Heart left ventricle (tissue), 16 donors: ENCODE results near the gene RUNX3. TPM values are rescaled to one million over a fixed set of nuclear protein-coding genes. Genes with fewer than 3 reads are reported as not detected.

Experiments
- ATAC-seq, 4 donors: fragments of 200-7000 bp; cut with Tn5 transposase; one replicate each; pipeline ENCODE4 v1.9.1; 2020 to 2022; ENCODE audit warnings: moderate library complexity in 4 of 4, mild to moderate bottlenecking in 3 of 4, moderate number of reproducible peaks in 1 of 4
- DNase-seq, 5 donors: peaks; one replicate each; pipeline ENCODE4 v3.0.0-alpha.2; 2020
- H3K27ac ChIP-seq, 12 donors: fragments of 200-600 bp; sonication (generic) in 4 of 12; one replicate each; pipeline versions ENCODE4 v1.5.0 to v1.8.0; 2016 to 2022; ENCODE audit warnings: mild to moderate bottlenecking in 2 of 12
- H3K27me3 ChIP-seq, 9 donors: fragments of 200-600 bp; sonication (generic) in 2 of 9; one replicate each; pipeline versions ENCODE4 v1.5.1 to v1.8.0; 2016 to 2022; ENCODE audit warnings: mild to moderate bottlenecking in 3 of 9
- H3K36me3 ChIP-seq, 9 donors: fragments of 200-600 bp; sonication (generic) in 2 of 9; one replicate each; pipeline versions ENCODE4 v1.5.0 to v1.8.0; 2018 to 2022; ENCODE audit warnings: mild to moderate bottlenecking in 2 of 9
- H3K4me1 ChIP-seq, 12 donors: fragments of 200-600 bp; sonication (generic) in 4 of 12; one replicate each; pipeline versions ENCODE4 v1.5.0 to v1.8.0; 2016 to 2022; ENCODE audit warnings: mild to moderate bottlenecking in 3 of 12
- H3K4me3 ChIP-seq, 12 donors: fragments of 200-600 bp; sonication (generic) in 4 of 12; one replicate each; pipeline versions ENCODE4 v1.5.0 to v1.8.0; 2017 to 2022; ENCODE audit warnings: mild to moderate bottlenecking in 9 of 12, moderate library complexity in 4 of 12
- H3K9me3 ChIP-seq, 12 donors: fragments of 200-600 bp; sonication (generic) in 4 of 12; one replicate each; pipeline versions ENCODE4 v1.5.0 to v1.8.0; 2016 to 2022; ENCODE audit warnings: mild to moderate bottlenecking in 1 of 12
- POLR2A ChIP-seq, 2 donors: fragments of 450-650 bp; IDR thresholded peaks; one replicate each; pipeline ENCODE4 v1.6.1; 2017; ENCODE audit warnings: antibody characterized with exemption in 2 of 2, mild to moderate bottlenecking in 2 of 2, moderate library complexity in 2 of 2
- WGBS, 4 donors: extraction: QIAGEN DNeasy Blood & Tissue Kit in 2 of 4; methylation state at CpG; one replicate each; pipeline versions ENCODE4 v1.1.5 to v1.1.7; 2013 to 2018; 5-methylcytosine and 5-hydroxymethylcytosine counted together
- intact Hi-C, 10 donors: fragments of 100-400 bp; cut with DNase I; formaldehyde crosslinking; loops; one replicate each; pipeline versions ENCODE4 v1.11.1 to v1.14.2; 2022
- polyA plus RNA-seq, 2 donors: library from polyadenylated mRNA; stranded (reverse); fragments of 200-250 nt; gene quantifications; one replicate each; pipeline ENCODE4 v1.2.3, GENCODE V29; 2013
- total RNA-seq, 9 donors: library from RNA; depleted of rRNA in 2 of 9; stranded (reverse); fragments of >200 nt in 2 of 9; fragmentation: NEBNext Ultra II Directional in 3 of 9; extraction: Animal tissue kit (Norgen Biotek cat#: 25700) in 3 of 9; gene quantifications; one replicate each; pipeline versions ENCODE4 v1.1.0 to v1.2.4, GENCODE V29; 2016 to 2023
- TF ChIP-seq, protein P1 (sequence below), 12 donors: fragments of 200-600 bp; sonication (generic) in 4 of 12; IDR thresholded peaks; one replicate each; pipeline versions ENCODE4 v1.5.0 to v1.8.0; 2018 to 2022; ENCODE audit warnings: antibody characterized with exemption in 12 of 12, mild to moderate bottlenecking in 5 of 12
- donor health status: ischemic (EF 13 %, LVEDD 7.1; RV severe dilation, severe dysfunction).
- donor health status: healthy with polysubstance abuse.
- donor health status: DM: no; HTN: yes; CAD: no.
- donor health status: DM: no; HTN: no; CAD: no.
- donor health status: ischemic (EF 25% LVEDD 6.9; RV normal size, moderate dysfunction).
- donor health status: ischemic (EF 25% LVEDD 5.7; RV mildly dilated, moderate dysfunction).
- donor health status: healthy.
- donor health status: DM: yes; HTN: yes; CAD: no.
- donor health status: ischemic (EF 35%, LVEDD 5.7; RV mildly dilated, moderate dysfunction).
- donor health status: nonischemic (EF 11% LVEDD 7.7; RV severe dilation, severe dysfunction).
- donor health status: DM: yes; HTN: yes; CAD: no.
- donor health status: PGD.
- donor health status: ischemic (EF 29% LVEDD 5.4; RV normal size, mild dysfunction).
- donor health status: nonischemic (EF 23%, LVEDD 6.1; RV moderate dilation, normal function).

RUNX3 gene
- total and polyA plus RNA-seq, 11 donors, result 0.21 to 8.7 (median 0.38) TPM

DNA sequence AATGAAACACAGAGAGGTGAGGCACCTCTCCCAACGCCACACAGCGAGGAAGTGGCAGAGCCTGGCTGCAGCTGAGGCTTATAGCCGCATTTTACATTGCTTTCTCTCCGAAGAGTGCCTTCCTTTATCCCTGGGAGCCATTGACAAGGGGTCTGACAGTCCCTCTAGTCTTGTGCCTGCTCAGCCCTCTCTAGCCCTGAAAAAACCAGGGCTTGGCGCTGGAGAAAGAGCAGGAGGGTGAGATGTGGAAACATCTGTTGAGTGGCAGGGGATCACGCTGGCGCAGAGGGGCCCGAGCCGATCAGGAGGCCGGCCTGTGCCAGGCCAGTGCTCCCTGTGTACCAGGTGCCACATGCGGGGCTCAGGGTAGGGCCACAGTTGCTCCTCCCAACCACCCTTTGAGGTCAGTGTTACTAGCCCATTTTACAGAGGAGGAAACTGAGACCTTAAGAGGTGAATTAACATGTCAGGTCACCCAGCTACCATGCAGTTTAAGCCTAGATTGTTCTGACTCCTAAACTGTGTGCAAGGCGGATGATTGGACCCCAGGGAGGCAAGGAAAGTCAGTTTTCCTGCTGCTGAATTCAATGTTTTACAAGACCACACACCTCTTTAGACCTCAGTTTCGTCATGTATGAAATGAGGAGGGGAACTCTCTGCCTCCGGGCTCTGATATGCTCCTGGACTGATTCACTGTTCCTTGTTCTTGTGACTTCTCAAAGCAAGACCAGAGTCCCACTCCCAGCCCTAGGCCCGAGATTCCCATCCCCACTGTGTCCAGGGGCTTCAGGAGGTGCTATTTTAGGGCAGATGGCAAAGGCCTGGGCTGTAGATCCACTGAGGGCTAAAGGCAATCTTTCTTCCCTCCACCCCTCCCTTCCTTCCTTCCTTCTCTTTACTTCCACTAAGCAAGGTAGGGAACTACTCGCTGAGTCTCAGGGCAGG lies 28.0 kb upstream of the RUNX3 start:
- DNase-seq (peak in 1 of 5 donors; percentile 3), ATAC-seq (no peak)
- H3K36me3 ChIP-seq, result no peaks in the 10 kb centered on the region
- intact Hi-C loops, result no loop called here
- H3K4me3 ChIP-seq, result no peak overlapping the region
- peaks cover 0 to 27% (median 5%) of the 10 kb centered on the region in 9 donors for H3K27me3 ChIP-seq
- H3K27ac ChIP-seq, result no peak overlapping the region
- 87 to 90% (median 89%) methylated on average over 15 to 16 of the region's 16 CpGs for WGBS, 4 donors
- peaks cover 0 to 14% (median 0%) of the 10 kb centered on the region in 12 donors for H3K4me1 ChIP-seq
- no peaks in the 10 kb centered on the region for H3K9me3 ChIP-seq
- TF ChIP-seq, protein P1, sequence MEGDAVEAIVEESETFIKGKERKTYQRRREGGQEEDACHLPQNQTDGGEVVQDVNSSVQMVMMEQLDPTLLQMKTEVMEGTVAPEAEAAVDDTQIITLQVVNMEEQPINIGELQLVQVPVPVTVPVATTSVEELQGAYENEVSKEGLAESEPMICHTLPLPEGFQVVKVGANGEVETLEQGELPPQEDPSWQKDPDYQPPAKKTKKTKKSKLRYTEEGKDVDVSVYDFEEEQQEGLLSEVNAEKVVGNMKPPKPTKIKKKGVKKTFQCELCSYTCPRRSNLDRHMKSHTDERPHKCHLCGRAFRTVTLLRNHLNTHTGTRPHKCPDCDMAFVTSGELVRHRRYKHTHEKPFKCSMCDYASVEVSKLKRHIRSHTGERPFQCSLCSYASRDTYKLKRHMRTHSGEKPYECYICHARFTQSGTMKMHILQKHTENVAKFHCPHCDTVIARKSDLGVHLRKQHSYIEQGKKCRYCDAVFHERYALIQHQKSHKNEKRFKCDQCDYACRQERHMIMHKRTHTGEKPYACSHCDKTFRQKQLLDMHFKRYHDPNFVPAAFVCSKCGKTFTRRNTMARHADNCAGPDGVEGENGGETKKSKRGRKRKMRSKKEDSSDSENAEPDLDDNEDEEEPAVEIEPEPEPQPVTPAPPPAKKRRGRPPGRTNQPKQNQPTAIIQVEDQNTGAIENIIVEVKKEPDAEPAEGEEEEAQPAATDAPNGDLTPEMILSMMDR (IDR thresholded peaks at IDR 0.05), result no peak
- no peak for TF ChIP-seq POLR2A (IDR thresholded peaks at IDR 0.05)

DNA sequence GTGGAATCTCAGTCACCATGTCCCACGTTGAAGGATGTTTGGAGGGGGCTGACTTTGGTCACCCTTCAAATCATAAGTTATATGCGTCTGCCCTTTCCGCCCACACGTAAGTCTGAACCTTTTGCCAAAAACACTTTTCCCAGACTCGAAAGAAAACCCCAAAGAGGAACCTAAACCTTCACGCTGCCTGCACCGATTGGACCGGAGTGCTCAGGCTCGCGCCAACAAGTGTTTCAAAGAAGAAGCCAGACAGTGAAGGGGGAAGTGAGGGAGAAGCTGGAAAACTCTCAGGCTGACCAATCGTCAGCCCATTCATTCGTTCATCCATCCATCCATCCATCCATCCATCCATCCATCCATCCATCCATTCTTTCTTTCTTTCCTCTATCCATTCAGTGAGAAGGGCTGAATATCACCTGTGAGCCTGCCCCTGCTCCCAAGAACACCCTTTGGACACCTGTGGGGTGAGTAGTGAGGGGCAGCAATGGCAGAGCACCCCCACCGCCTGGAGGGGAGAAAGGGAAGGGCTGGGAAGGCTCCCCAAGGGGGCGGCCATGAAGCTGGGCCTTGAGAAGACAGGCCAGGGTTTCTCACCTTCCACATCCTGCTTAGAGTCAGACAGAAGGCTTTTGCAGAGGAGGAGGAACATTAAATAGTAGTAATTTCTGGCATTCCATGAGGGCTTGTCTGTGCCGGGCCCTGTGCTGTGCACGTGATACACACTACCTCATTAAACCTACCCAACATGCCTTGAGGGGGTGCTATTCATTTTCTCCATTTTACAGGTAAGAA lies 27.1 kb upstream of the RUNX3 start:
- no peak for TF ChIP-seq POLR2A (IDR thresholded peaks at IDR 0.05)
- TF ChIP-seq, protein P1 (IDR thresholded peaks at IDR 0.05), result no peak
- WGBS, 4 donors, result 72 to 81% (median 74%) methylated on average over 16 of the region's 16 CpGs
- Histone ChIP-seq H3K4me3 (no peak overlapping the region), H3K9me3 (no peaks in the 10 kb centered on the region), H3K36me3 (no peaks in the 10 kb centered on the region), H3K27ac (no peak overlapping the region), H3K4me1 (peaks cover 0 to 21% (median 0%) of the 10 kb centered on the region in 12 donors), H3K27me3 (peaks cover 0 to 27% (median 5%) of the 10 kb centered on the region in 9 donors)
- intact Hi-C loops, result no loop called here
- DNase-seq (peak in 1 of 5 donors; percentile 9), ATAC-seq (no peak)

DNA sequence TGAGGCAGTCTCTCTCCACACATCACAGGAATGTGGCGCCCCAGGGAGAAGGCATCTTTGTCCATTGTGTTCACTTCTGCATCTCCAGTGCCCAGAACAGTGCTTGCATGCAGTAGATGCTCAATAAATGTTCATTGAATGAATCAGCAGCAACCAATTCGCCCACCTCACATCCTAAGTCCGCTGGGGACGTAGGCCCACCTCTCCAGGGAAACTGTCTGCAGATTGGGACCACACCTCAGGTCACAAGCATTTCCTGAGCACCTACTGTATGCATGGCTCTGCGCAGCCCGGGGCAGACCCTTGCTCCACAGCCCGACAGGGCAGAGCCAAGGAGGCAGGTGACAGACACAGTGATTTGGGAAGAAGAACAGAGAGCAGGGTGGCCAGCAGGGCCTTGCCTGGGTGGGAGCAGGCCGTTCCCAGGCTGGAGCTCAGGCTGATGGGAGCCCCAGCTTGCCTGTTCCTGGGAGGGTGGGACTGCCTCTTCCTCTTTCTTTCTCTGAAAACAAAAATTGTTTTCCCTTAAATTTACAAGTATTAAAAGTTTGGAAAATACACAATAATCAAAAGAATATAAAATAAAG lies 25.8 kb upstream of the RUNX3 start:
- WGBS, 4 donors, result 79 to 96% (median 85%) methylated on average over 6 to 8 of the region's 8 CpGs
- intact Hi-C loops, result no loop called here
- Histone ChIP-seq H3K9me3 (no peaks in the 10 kb centered on the region), H3K4me1 (peaks cover 0 to 21% (median 0%) of the 10 kb centered on the region in 12 donors), H3K4me3 (no peak overlapping the region), H3K36me3 (no peaks in the 10 kb centered on the region), H3K27me3 (peaks cover 0 to 21% (median 5%) of the 10 kb centered on the region in 9 donors), H3K27ac (no peak overlapping the region)
- TF ChIP-seq, protein P1 (IDR thresholded peaks at IDR 0.05), result no peak
- no peak for TF ChIP-seq POLR2A (IDR thresholded peaks at IDR 0.05)
- ATAC-seq, result no peak
- DNase-seq, result peak in 1 of 5 donors; percentile 1
